IMR-90 (cell line): ENCODE results near the gene AZIN2. TPM values are rescaled to one million over a fixed set of nuclear protein-coding genes. Genes with fewer than 3 reads are reported as not detected.

Source experiments
- ATAC-seq: fragments of 200-7000 bp; cut with Tn5 transposase; 2 replicates; pipeline ENCODE4 v1.9.1; 2020; ENCODE audit warnings: low read depth, mild to moderate bottlenecking, moderate library complexity
- BruUV-seq: library from RNA; stranded (reverse); fragments of 400-500 nt; replicated peaks from 2 replicates; lab custom pipeline; 2021; lab: Mats Ljungman, UMichigan
- CTCF ChIA-PET: fragments of 300-600 bp; formaldehyde crosslinking; extraction: SDS; loops from one replicate; lab custom pipeline; 2021; ENCODE audit warnings: antibody characterized with exemption; lab: Yijun Ruan, JAX
- POLR2A ChIA-PET: fragments of 300-600 bp; sonication (Branson Sonifier 250); formaldehyde crosslinking; loops from one replicate; lab custom pipeline; 2022; ENCODE audit warnings: antibody characterized with exemption; ENCODE audit not compliant: unreplicated experiment; lab: Charles Lee
- DNase-seq: peaks from one replicate; pipeline ENCODE4 v3.0.0; 2013
- H2AFZ ChIP-seq: replicated peaks from 2 replicates; pipeline ENCODE3; 2013; ENCODE audit warnings: low read length, mild to moderate bottlenecking; ENCODE audit not compliant: poor library complexity
- H2AK5ac ChIP-seq: 2 replicates; pipeline ENCODE4 v1.6.1; 2013; ENCODE audit warnings: low read depth, low read length, inconsistent platforms
- H2AK9ac ChIP-seq: replicated peaks from 2 replicates; pipeline ENCODE3; 2013; ENCODE audit warnings: mild to moderate bottlenecking, low read depth, low read length, moderate library complexity; ENCODE audit not compliant: poor library complexity
- H2BK120ac ChIP-seq: 2 replicates; pipeline ENCODE4 v1.6.1; 2013; ENCODE audit warnings: low read depth, low read length, inconsistent platforms
- H2BK15ac ChIP-seq: 3 replicates; pipeline ENCODE4 v1.6.1; 2013; ENCODE audit warnings: low read depth, low read length, inconsistent platforms
- H2BK20ac ChIP-seq: 2 replicates; pipeline ENCODE4 v1.6.1; 2013; ENCODE audit warnings: low read depth, mild to moderate bottlenecking, inconsistent platforms, low read length, moderate library complexity
- H2BK5ac ChIP-seq: 2 replicates; pipeline ENCODE4 v1.6.1; 2013; ENCODE audit warnings: mild to moderate bottlenecking, low read depth, low read length, inconsistent platforms; ENCODE audit not compliant: poor library complexity, severe bottlenecking
- H3K14ac ChIP-seq: replicated peaks from 2 replicates; pipeline ENCODE4 v1.6.1; 2013; ENCODE audit warnings: low read depth, low read length, inconsistent platforms
- H3K18ac ChIP-seq: 2 replicates; pipeline ENCODE4 v1.6.1; 2013; ENCODE audit warnings: low read depth, low read length, control low read depth
- H3K23ac ChIP-seq: 2 replicates; pipeline ENCODE4 v1.6.1; 2013; ENCODE audit warnings: low read depth, low read length, inconsistent platforms
- H3K27ac ChIP-seq: 2 replicates; pipeline ENCODE4 v1.5.1; 2013; ENCODE audit warnings: mild to moderate bottlenecking, control low read depth, low read length; ENCODE audit not compliant: insufficient read depth
- H3K27me3 ChIP-seq: 2 replicates; pipeline ENCODE4 v1.6.1; 2013; ENCODE audit warnings: low read length; ENCODE audit not compliant: control insufficient read depth, insufficient read depth
- H3K36me3 ChIP-seq: 2 replicates; pipeline ENCODE4 v1.6.1; 2013; ENCODE audit warnings: low read length, mixed read lengths; ENCODE audit not compliant: control insufficient read depth, insufficient read depth
- H3K4ac ChIP-seq: 2 replicates; pipeline ENCODE4 v1.6.1; 2013; ENCODE audit warnings: low read depth, low read length, inconsistent platforms
- H3K4me1 ChIP-seq: 2 replicates; pipeline ENCODE4 v1.6.1; 2013; ENCODE audit warnings: low read length, mixed read lengths; ENCODE audit not compliant: control insufficient read depth, insufficient read depth
- H3K4me2 ChIP-seq: 2 replicates; pipeline ENCODE4 v1.6.1; 2013; ENCODE audit warnings: low read depth, mild to moderate bottlenecking, control low read depth, low read length, moderate library complexity
- H3K4me3 ChIP-seq: 2 replicates; pipeline ENCODE4 v1.5.1; 2013; ENCODE audit warnings: low read depth, mild to moderate bottlenecking, control low read depth, low read length, moderate library complexity; ENCODE audit not compliant: insufficient read depth
- H3K56ac ChIP-seq: 2 replicates; pipeline ENCODE4 v1.6.1; 2013; ENCODE audit warnings: low read length, inconsistent platforms; ENCODE audit not compliant: insufficient read depth; ENCODE audit errors: extremely low read depth
- H3K79me1 ChIP-seq, 2 experiments: 2 replicates each; pipeline ENCODE4 v1.6.1; 2013; ENCODE audit warnings: low read length in 2 of 2, inconsistent platforms in 1 of 2, low read depth in 1 of 2
- H3K9ac ChIP-seq: 2 replicates; pipeline ENCODE4 v1.6.1; 2013; ENCODE audit warnings: low read depth, low read length, control low read depth
- H3K9me1 ChIP-seq: 2 replicates; pipeline ENCODE4 v1.6.1; 2013; ENCODE audit warnings: low read length, inconsistent platforms; ENCODE audit not compliant: insufficient read depth
- H3K9me3 ChIP-seq: 2 replicates; pipeline ENCODE4 v1.6.1; 2013; ENCODE audit warnings: low read length; ENCODE audit not compliant: control insufficient read depth, insufficient read depth
- H4K20me1 ChIP-seq: 2 replicates; pipeline ENCODE4 v1.6.1; 2013; ENCODE audit warnings: low read length, inconsistent platforms; ENCODE audit not compliant: insufficient read depth
- H4K5ac ChIP-seq: 2 replicates; pipeline ENCODE4 v1.6.1; 2013; ENCODE audit warnings: mild to moderate bottlenecking, low read depth, low read length, control low read depth
- H4K8ac ChIP-seq, 2 experiments: 2 replicates each; pipeline ENCODE4 v1.6.1; 2013; ENCODE audit warnings: low read depth in 2 of 2, low read length in 2 of 2, control low read depth in 1 of 2, inconsistent platforms in 1 of 2
- H4K91ac ChIP-seq: 2 replicates; pipeline ENCODE4 v1.6.1; 2013; ENCODE audit warnings: low read depth, low read length, inconsistent platforms; ENCODE audit not compliant: insufficient read depth
- BHLHE40 ChIP-seq: fragments of 150-350 bp; IDR thresholded peaks from 2 replicates; pipeline ENCODE4 v1.6.1; 2016; ENCODE audit warnings: mild to moderate bottlenecking, low read depth, low read length
- CTCF ChIP-seq: conservative IDR thresholded peaks from 2 replicates; pipeline ENCODE4 v1.5.1; 2012; ENCODE audit warnings: mild to moderate bottlenecking, low read depth, low read length, improper control_type of control experiment
- ELK1 ChIP-seq: fragments of 150-350 bp; IDR thresholded peaks from 2 replicates; pipeline ENCODE4 v1.6.1; 2016; ENCODE audit warnings: low read depth, mild to moderate bottlenecking, low read length, moderate library complexity, borderline replicate concordance
- FOS ChIP-seq: fragments of 150-350 bp; IDR thresholded peaks from 2 replicates; pipeline ENCODE4 v1.6.1; 2016; ENCODE audit warnings: low read depth, low read length
- MAFK ChIP-seq: IDR thresholded peaks from 2 replicates; pipeline ENCODE4 v1.6.1; 2012; ENCODE audit warnings: low read depth, low read length, improper control_type of control experiment
- MAZ ChIP-seq: IDR thresholded peaks from 2 replicates; pipeline ENCODE4 v1.6.1; 2012; ENCODE audit warnings: low read depth, mild to moderate bottlenecking, low read length, improper control_type of control experiment, moderate library complexity, borderline replicate concordance
- NFE2L2 ChIP-seq: fragments of 150-350 bp; IDR thresholded peaks from 2 replicates; pipeline ENCODE4 v1.6.1; 2016; ENCODE audit warnings: low read depth, mild to moderate bottlenecking, low read length
- POLR2A ChIP-seq: IDR thresholded peaks from 2 replicates; pipeline ENCODE4 v1.6.1; 2012; ENCODE audit warnings: mild to moderate bottlenecking, low read depth, low read length
- RAD21 ChIP-seq: IDR thresholded peaks from 2 replicates; pipeline ENCODE4 v1.6.1; 2012; ENCODE audit warnings: low read length, improper control_type of control experiment
- SMC3 ChIP-seq: fragments of 150-350 bp; IDR thresholded peaks from 2 replicates; pipeline ENCODE4 v1.6.1; 2016; ENCODE audit warnings: low read depth, mild to moderate bottlenecking, antibody characterized with exemption, low read length, moderate library complexity
- USF2 ChIP-seq: fragments of 150-350 bp; IDR thresholded peaks from 2 replicates; pipeline ENCODE4 v1.6.1; 2017; ENCODE audit warnings: mild to moderate bottlenecking, antibody characterized with exemption, low read length, low read depth
- WGBS, 2 experiments: methylation state at CpG; one replicate each; pipeline versions ENCODE4 v1.1.5 to v1.1.7; 2013; ENCODE audit warnings: missing lambda C conversion rate in 2 of 2; ENCODE audit not compliant: insufficient read length in 1 of 2; ENCODE audit errors: extremely low coverage in 2 of 2; 5-methylcytosine and 5-hydroxymethylcytosine counted together
- dilution Hi-C: fragments of 300-500 bp; cut with HindIII; formaldehyde crosslinking; loops from one replicate; pipeline ENCODE4 v1.14.3; 2018; ENCODE audit warnings: low sequenced_read_pairs; ENCODE audit not compliant: unreplicated experiment
- in situ Hi-C: fragments of 300-500 bp; cut with MboI; formaldehyde crosslinking; loops from 3 replicates; pipeline ENCODE4 v1.14.3; 2019; ENCODE audit warnings: low sequenced_read_pairs, inconsistent platforms, mixed read lengths
- intact Hi-C: fragments of 100-400 bp; cut with micrococcal nuclease; formaldehyde crosslinking; loops from 2 replicates; pipeline ENCODE4 v1.10.0; 2022
- polyA plus RNA-seq, 3 experiments: library from polyadenylated mRNA; depleted of rRNA; stranded (reverse); fragments of >200 nt; gene quantifications; 2 replicates each; pipeline ENCODE4 v1.2.3, GENCODE V29; 2012; ENCODE audit warnings: low replicate concordance in 1 of 3
- total RNA-seq: library from RNA; depleted of rRNA; stranded (reverse); fragments of >200 nt; gene quantifications from 2 replicates; pipeline ENCODE4 v1.2.3, GENCODE V29; 2012

AZIN2 gene
- total and polyA plus RNA-seq, 2 of the 4 experiments (the other 2 are of a cell fraction): 4.7 to 8.9 TPM

GRCh38 chr1:33137800-33138199 lies 56.8 kb downstream of the AZIN2 start:
- peak; percentile 51; the same call in 1 of the 2 replicates for ATAC-seq
- Histone ChIP-seq H4K91ac (no peak overlapping the region), H3K4me1 (peaks cover 10% of the 10 kb centered on the region), H3K9me3 (no peaks in the 10 kb centered on the region), H4K20me1 (no peaks in the 10 kb centered on the region), H4K5ac (no peak overlapping the region), H3K27ac (no peak overlapping the region), H3K4ac (peak overlapping the region; percentile 33; the same call in 1 of the 2 replicates), H2BK15ac (0 out of 3 replicates have a peak overlapping the region, but pooled peaks have one; percentile 28), H3K18ac (no peak overlapping the region), H4K8ac (no peak overlapping the region), H2BK120ac (no peak overlapping the region), H3K9me1 (peaks cover 22% of the 10 kb centered on the region), H2BK20ac (peak overlapping the region; percentile 60; the same call in 1 of the 2 replicates), H3K4me2 (no peak overlapping the region), H3K27me3 (no peaks in the 10 kb centered on the region), H3K79me1 (peaks cover 3 to 9% of the 10 kb centered on the region in 2 experiments; a peak in 2 of 4 replicates), H2AK9ac (no peak overlapping the region), H3K23ac (no peak overlapping the region), H2BK5ac (no peak overlapping the region), H3K56ac (no peak overlapping the region), H2AK5ac (peak overlapping the region; percentile 66), H3K9ac (no peak overlapping the region), H2AFZ (no peak overlapping the region), H3K14ac (no peak overlapping the region), H3K36me3 (no peaks in the 10 kb centered on the region), H3K4me3 (no peak overlapping the region)
- DNase-seq: peak; percentile 27
- intact Hi-C loops: no loop called here
- ChIA-PET CTCF (interaction anchor here (0.5 to 1.6 kb wide), 6 partner anchors 9 to 130 kb away, joined by 3 to 4 read pairs (median 4); no protein-coding TSS in a partner anchor), POLR2A (no interaction called here)
- in situ Hi-C loops: loop anchor here (5.0 to 10.0 kb wide), 2 partner anchors 50 to 327 kb away; no protein-coding TSS in a partner anchor
- no TSS peak for BruUV-seq
- WGBS, 2 experiments: no CpG with 5 or more reads among the region's 8 CpGs
- TF ChIP-seq NFE2L2 (no peak), CTCF (peak; percentile 49), ELK1 (no peak), FOS (no peak), POLR2A (no peak), USF2 (no peak), MAFK (no peak), BHLHE40 (no peak), SMC3 (0 out of 2 replicates have a peak, but pooled peaks have one; percentile 17), RAD21 (peak; percentile 42), MAZ (no peak)
- dilution Hi-C loops: no loop called here
